HFFc6 (cell line): ENCODE measurements around the gene SLTM. TPM values are rescaled to one million over a fixed set of nuclear protein-coding genes. Genes with fewer than 3 reads are reported as not detected.
"Not testable (repeated sequence)": the region's sequence is repeated elsewhere in the genome, so short reads cannot be mapped to it uniquely, and the experiment has no call there.

Experiments used
- DNase-seq: peaks from one replicate; pipeline ENCODE4 v3.0.0-alpha.2; 2018
- H3K27ac Mint-ChIP-seq: 2 replicates; pipeline ENCODE4 v1.8.0; 2020; ENCODE audit warnings: mild to moderate bottlenecking, mixed read lengths
- H3K27me3 Mint-ChIP-seq: 2 replicates; pipeline ENCODE4 v1.8.0; 2021; ENCODE audit warnings: mild to moderate bottlenecking, moderate library complexity, mixed read lengths; ENCODE audit not compliant: insufficient read depth
- H3K36me3 Mint-ChIP-seq: 2 replicates; pipeline ENCODE4 v1.8.0; 2021; ENCODE audit warnings: low read depth, mixed read lengths
- H3K4me1 Mint-ChIP-seq: 2 replicates; pipeline ENCODE4 v1.8.0; 2020; ENCODE audit warnings: low read depth, mixed read lengths
- H3K4me3 Mint-ChIP-seq: 2 replicates; pipeline ENCODE4 v1.8.0; 2020; ENCODE audit warnings: mild to moderate bottlenecking, moderate library complexity, mixed read lengths
- H3K9me3 Mint-ChIP-seq: 2 replicates; pipeline ENCODE4 v1.8.0; 2020; ENCODE audit warnings: mild to moderate bottlenecking, mixed read lengths
- CTCF ChIP-seq: fragments of 200-600 bp; sonication (generic); IDR thresholded peaks from 2 replicates; pipeline ENCODE4 v1.5.0; 2021; ENCODE audit warnings: antibody characterized with exemption, mild to moderate bottlenecking
- total RNA-seq, 6 experiments: library from RNA; stranded (reverse); fragmentation: NEBNext Ultra II Directional; extraction: Animal tissue kit (Norgen Biotek cat#: 25700); gene quantifications; 2 replicates in 1 of 6; 3 replicates in 5 of 6; pipeline ENCODE4 v1.2.3, GENCODE V29; 2021

The SLTM gene
- total RNA-seq, 6 experiments from 2014 or later, result 38.1 to 49.4 (median 45.3) TPM

DNA sequence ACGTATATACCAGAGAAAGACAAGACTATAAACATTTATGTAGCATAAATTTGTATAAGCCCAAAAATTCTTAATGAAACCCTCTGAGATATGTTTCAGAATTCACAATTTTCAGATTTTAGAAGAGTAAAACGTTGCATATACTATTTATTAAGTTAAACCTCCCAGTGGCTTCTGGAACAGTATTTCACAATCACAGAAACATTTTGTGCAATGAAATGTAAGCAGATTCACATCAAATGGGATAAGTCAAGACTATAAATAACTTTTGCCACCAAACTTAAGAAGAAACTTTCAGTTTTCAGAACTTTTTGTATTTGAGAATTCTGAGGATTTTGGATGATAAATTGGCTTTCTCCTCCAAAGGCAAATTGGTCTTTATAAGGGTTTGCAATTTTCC, 9.2 kb downstream of the SLTM start:
- Mint-ChIP-seq H3K27me3 (no peaks in the 10 kb centered on the region), H3K27ac (peak overlapping the region; percentile 56; the same call in 1 of the 2 replicates), H3K4me1 (peaks cover 36% of the 10 kb centered on the region), H3K4me3 (0 out of 2 replicates have a peak overlapping the region, but pooled peaks have one; percentile 11), H3K9me3 (no peaks in the 10 kb centered on the region), H3K36me3 (no peaks in the 10 kb centered on the region; the same call in 1 of the 2 replicates)
- TF ChIP-seq CTCF, result no peak
- no peak for DNase-seq

- H3K4me1 Mint-ChIP-seq, result peaks cover 36% of the 10 kb centered on the region
- no peak for TF ChIP-seq CTCF
- H3K27me3 Mint-ChIP-seq, result no peaks in the 10 kb centered on the region
- no peak overlapping the region for H3K27ac Mint-ChIP-seq
- 0 out of 2 replicates have a peak overlapping the region, but pooled peaks have one; percentile 11 for H3K4me3 Mint-ChIP-seq
- DNase-seq, result no peak
- H3K36me3 Mint-ChIP-seq, result no peaks in the 10 kb centered on the region; the same call in 1 of the 2 replicates
- H3K9me3 Mint-ChIP-seq, result no peaks in the 10 kb centered on the region
These were observed 9.7 kb downstream of the SLTM start for GRCh38 chr15:58923696-58924300.

DNA sequence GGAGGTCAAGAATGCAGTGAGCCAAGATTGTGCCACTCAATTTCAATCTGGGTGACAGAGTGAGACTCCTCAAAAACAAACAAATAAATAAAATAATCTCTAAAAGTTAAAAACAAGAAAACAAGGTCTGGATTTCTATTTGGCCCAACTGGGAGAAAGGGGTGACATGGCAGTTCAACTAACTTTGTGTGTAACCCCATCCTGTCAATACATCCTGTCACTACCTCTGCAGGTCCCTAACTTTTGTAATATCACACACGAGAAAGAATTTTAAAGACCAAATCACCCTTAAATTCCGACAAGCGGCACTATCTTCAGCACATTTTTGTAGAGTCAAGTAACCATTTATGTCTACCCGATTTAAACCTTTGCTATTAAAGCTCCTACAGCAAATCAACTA, 10.2 kb downstream of the SLTM start:
- H3K9me3 Mint-ChIP-seq, result no peaks in the 10 kb centered on the region
- no peaks in the 10 kb centered on the region for H3K27me3 Mint-ChIP-seq
- no peak for TF ChIP-seq CTCF
- H3K36me3 Mint-ChIP-seq, result no peaks in the 10 kb centered on the region; the same call in 1 of the 2 replicates
- no peak overlapping the region for H3K4me3 Mint-ChIP-seq
- H3K27ac Mint-ChIP-seq, result no peak overlapping the region
- peaks cover 36% of the 10 kb centered on the region for H3K4me1 Mint-ChIP-seq
- no peak for DNase-seq

DNA sequence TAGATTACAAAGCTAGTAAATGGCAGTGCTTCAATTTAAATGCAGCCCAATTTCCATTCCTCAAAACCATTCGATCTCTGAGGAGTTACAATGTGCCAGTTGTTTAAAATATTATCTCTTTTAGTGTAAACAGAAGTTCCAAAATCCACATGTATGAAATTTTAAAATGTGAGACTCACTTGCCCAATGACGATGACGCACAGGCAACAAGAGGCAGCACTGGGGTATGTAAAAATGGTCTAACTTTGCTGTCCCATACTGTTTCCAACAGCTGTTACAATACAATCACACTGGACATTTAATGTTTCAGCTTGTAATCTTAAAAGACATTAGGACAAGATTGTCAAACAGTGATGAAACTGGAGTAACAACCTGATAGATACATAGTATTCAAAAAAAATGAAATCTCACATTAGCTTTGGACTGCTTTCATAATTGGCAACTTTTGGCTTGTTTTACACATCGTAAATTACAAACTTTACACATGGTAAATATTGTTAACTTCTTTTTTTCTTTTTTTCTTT, 12.2 kb downstream of the SLTM start:
- Mint-ChIP-seq H3K27ac (peak overlapping the region; percentile 46), H3K36me3 (peaks cover 8% of the 10 kb centered on the region), H3K27me3 (no peaks in the 10 kb centered on the region), H3K4me3 (no peak overlapping the region), H3K4me1 (peaks cover 36% of the 10 kb centered on the region), H3K9me3 (no peaks in the 10 kb centered on the region)
- TF ChIP-seq CTCF, result no peak
- DNase-seq, result no peak

GRCh38 chr15:58920447-58920846, 13.0 kb downstream of the SLTM start:
- H3K4me3 Mint-ChIP-seq, H3K27ac Mint-ChIP-seq, H3K27me3 Mint-ChIP-seq, DNase-seq, H3K9me3 Mint-ChIP-seq: not testable (repeated sequence)
- Mint-ChIP-seq H3K36me3 (peaks cover 12% of the 10 kb centered on the region), H3K4me1 (peaks cover 34% of the 10 kb centered on the region)

GRCh38 chr15:58919232-58919631, 14.2 kb downstream of the SLTM start:
- Mint-ChIP-seq H3K4me1 (peaks cover 26% of the 10 kb centered on the region), H3K27me3 (0 out of 2 replicates have a peak, but pooled peaks cover 2% of the 10 kb centered on the region), H3K9me3 (no peaks in the 10 kb centered on the region), H3K27ac (no peak overlapping the region), H3K36me3 (peaks cover 15% of the 10 kb centered on the region), H3K4me3 (no peak overlapping the region)
- no peak for DNase-seq
- TF ChIP-seq CTCF, result no peak
